Activated CD8-positive, alpha-beta memory T cell treated with anti-CD3 and anti-CD28 coated beads, Interleukin-2, amount 50 U/mL, for 1 hour (primary cell): Measurements from ENCODE around the gene ADD2.

Source experiments
- DNase-seq: peaks from one replicate; pipeline ENCODE4 v3.0.0-alpha.2; 2020; ENCODE audit errors: extremely low read depth

ADD2 gene

DNA sequence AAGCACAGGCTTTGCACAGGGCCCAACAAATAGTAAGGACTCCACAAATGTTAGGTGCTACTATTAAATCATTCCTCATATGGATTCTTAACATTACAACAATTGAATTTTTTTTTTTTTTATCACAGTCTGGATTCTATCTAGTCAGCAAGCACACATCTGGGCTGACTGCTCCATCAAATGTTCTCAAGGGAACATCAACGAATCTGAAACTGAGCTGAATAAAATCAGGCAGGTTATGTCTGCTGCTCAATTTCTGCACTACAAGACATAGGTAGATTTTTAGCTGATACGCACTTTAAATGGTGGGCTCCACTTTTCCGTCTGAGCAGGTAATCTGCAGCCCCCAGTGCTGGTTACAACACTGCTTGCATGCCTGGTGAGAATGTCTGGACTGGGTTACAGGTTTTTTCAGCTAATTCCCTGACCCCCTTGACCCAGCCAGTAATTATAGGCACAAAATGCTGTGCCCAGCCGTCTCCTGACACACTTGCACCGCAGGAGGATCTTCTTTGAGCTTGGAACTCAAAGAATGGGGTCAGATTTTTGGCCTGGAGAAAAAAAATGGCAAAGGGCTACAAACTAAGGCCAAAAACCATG is 44.6 kb downstream of the ADD2 start:
- DNase-seq, result no peak

DNA sequence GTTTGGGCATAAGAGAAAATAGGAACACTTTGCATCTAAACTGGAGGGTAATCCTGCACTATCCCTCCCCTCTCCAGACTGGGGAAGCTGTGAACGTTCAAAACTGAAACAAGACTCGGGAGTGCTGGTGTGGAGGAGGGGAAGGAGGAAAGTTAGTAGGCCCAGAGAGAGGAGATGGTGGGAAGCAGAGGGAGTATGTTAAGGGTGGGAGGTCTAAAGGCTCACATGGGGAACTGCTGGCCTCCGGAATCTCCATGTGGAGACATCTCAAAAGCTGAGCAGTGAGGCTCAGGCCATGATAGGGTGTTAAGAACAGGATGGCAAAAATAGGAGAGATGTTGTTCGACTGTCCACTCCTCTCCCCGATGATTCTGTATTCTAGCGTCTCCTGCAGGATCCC is 47.9 kb downstream of the ADD2 start:
- no peak for DNase-seq

DNA sequence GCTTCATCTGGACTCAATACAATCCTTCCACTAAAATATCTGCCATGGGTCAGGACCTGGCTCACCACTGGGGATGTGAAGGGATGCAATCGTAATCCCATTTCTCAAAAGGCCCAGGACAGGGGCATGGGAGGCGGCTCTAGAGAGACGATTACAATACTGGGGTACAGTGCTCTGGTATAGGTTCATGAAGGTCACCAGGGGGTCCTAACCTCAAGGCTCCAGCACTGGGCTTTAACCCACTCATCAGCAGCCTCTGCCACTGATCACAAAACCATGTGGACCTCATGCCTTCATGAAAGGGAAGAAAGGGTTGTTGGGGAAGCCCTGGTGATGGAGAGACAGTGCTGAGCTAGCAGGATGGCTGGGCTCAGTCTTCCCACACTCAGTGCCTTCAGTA is 48.8 kb downstream of the ADD2 start:
- no peak for DNase-seq

DNA sequence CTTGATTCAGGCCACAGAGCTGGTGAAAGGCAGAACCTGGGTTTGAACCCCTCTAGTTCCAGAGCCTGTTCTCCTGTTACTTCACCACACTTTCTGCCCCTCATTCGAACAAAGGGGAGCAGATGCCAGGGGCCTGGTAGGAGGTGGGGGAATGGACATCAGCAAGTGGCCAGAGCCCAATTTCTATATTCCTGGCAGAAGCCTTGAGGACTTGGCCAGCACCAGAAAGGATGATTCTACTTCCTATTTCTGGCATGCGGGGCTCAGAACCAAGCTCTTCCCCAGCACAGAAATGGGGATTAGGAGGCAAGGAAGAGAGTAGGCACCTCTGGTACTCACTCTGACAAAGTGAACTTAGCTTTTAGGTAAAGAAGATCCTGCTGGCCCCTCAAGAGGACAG is 49.3 kb downstream of the ADD2 start:
- DNase-seq, result no peak

DNA sequence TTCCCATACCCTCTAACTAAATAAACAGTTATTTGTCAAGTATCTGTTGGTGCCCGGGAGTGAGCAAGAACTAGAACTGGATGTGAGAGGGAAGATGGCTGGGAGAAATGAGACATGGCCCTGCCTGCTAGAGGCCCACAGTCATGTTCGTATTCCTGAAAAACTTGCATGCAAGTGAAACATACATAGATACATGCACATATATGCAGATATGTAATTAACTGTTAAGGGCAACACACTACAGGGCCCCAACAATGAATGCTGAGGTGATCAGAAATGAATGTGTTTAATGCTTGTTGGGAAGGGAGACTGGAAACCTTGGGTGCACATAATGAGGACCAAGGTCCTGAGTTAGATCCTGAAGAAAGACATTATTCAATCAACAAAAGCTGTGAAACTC is 49.8 kb downstream of the ADD2 start:
- DNase-seq, result no peak

GRCh38 chr2:70717431-70718038 is 50.5 kb downstream of the ADD2 start:
- no peak for DNase-seq

GRCh38 chr2:70716951-70717350 is 51.0 kb downstream of the ADD2 start:
- no peak for DNase-seq

DNA sequence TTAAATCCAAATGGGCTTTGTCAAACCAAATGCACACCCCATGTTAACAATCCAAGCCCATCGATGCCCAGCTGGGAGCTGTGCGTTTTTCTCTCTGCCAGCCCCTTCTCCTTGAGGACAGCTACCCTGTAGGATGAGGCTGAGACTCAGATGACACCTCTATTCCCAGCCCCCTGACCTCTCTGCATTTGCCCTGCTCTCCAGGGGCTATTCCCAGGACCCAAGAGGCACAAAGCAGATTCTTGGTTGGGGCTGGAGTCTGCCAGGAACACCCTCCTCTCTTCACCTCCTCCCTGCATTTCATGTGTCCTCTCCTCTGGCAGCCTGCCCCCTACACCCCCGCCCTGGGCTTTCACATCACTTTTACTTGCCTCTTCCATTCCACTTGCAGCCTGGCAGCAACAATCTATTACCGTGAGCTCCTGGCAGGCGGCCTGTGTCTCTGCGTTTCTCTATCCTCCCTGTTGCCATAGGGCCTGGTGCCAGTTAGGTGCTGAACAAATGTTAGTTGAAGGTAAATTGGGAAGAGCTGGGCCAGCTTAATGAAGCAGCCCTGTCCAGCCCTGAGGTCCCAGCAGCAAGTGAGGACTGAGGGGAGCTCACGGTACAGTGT is 51.8 kb downstream of the ADD2 start:
- no peak for DNase-seq

- no peak for DNase-seq
These were observed 52.7 kb downstream of the ADD2 start for GRCh38 chr2:70715071-70715985.

- no peak for DNase-seq
These were observed 53.7 kb downstream of the ADD2 start for GRCh38 chr2:70714141-70714905.

DNA sequence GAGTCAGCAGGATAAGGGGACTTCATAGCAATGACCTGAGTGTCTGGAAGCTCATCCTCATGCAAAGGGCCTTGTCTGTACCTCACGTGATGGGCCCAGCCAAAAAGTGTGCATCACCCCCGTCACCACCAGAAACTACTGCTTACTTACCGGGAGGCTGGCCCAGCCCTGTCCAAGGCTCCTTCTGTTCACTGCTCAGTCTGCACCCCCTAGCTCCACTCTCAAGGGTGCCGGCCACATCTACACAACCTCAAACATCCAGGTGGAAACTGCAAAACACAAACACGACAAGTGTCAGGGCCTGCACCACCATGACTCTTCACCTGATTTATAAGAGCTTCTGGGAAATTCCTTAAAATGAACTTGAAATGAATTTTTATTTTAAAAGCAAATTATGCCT is 55.1 kb downstream of the ADD2 start:
- no peak for DNase-seq

DNA sequence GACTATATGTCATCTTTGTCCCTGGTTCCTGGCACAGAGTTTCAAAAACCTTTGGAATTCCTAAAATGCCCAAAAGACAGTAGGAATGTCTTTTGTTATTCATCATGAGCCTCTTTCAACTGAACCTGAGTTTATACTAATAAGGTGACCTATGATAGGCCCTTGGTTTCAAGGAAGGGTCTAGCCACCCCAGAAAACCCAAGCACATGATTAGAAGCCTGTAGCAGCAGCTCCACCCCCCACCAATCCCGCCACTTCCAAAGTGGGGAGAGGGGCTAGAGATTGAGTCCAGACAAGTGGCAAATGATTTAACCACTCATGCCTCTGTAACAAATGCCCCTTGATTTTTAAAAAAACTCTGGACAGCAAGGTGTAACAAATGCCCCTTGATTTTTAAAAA is 56.8 kb downstream of the ADD2 start:
- no peak for DNase-seq

DNA sequence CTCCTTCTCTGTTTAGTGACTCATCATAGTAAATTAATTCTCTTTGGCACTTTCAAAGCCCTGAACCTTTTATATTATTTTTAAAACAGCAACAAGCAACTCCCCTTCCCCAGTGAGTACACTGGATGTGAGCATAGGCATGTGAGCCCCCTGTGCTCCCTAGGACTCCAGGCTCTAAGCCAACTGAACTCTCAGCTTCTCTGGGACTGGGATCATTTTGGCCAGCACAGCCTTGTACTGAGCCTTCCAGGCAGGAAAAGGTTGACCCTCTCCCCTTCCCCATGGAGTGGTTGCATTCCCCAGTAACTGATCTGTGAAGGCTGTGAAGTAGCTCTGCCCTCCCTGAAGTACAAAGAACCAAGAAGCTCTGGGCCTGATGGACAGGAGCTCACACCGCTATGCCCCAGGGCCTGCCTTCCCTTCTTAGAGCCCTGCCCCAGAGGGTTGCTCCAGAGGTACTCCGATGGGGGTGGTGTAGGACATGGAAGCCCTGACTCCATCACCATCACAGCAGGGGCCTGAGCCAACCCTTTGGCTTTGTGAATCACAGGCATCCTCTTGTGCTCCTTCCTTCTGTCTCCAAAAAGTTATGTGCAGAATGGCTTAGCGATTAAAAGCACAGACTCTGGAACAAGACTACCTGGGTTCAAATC is 57.8 kb downstream of the ADD2 start:
- DNase-seq, result no peak

GRCh38 chr2:70709275-70710037 is 58.5 kb downstream of the ADD2 start:
- DNase-seq, result no peak

GRCh38 chr2:70708376-70709199 is 59.4 kb downstream of the ADD2 start:
- no peak for DNase-seq

GRCh38 chr2:70707706-70708105 is 60.3 kb downstream of the ADD2 start:
- DNase-seq, result no peak

- no peak for DNase-seq
These were observed 61.8 kb downstream of the ADD2 start for GRCh38 chr2:70706026-70706795.

DNA sequence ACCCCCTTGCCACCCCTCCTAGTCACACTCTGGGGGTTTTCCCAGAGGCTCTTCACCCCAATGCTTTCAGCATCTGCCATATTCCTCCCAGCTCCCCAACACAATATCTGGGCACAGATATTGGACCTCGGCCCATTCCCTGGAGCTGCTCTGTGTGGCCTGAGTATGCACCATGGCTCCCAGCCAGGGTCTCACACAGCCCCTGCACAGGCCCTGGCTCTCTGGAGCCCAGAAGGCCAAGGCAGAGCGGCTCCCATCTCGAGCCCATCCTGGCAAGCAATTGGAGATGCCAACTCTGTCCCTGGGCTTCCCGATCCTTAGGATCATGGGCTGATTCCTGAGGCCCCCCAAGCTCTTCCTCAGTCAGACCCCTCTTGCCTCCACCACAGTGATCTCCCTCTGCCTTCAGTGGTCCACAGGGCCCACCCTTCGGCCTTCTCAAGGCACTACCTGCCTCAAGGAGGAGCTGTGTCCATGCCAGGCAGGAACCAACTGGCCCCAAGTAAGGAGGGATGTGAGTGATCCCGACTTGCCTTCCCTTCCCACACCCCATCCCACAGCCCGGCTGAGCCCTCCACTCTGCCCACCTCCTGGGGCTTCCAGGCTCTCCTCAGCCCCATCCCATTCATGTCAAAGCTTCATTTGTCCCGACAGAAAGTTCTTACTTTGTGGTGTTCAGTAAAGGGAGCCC is 62.7 kb downstream of the ADD2 start:
- DNase-seq, result no peak
